ENCODE results near the gene GPC6. TPM values are rescaled to one million over a fixed set of nuclear protein-coding genes. Genes with fewer than 3 reads are reported as not detected.

GPC6 gene
- total RNA-seq, 1 experiment from 2014 or later, result not detected

DNA sequence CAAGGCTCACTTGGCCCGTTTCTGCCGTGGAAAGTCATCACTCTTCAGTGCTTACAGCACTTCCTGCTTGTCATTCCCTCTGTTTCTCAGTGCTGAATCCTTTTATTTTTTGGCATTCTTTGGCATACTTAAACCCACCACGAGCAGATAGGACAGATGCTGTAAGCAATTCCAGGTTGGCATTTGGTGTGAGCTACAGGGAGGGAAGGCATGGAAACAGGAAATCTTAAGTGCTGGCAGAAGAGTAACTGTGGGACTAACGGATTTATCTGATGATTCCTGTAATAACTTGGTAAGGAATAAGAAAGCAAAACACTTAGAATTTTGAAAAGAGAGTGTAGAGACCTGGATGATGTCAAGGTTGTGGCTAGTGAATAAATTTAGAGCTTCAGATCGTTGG is 273.4 kb downstream of the GPC6 start:
- DNase-seq (ENCODE audit: low spot score), result no peak

DNA sequence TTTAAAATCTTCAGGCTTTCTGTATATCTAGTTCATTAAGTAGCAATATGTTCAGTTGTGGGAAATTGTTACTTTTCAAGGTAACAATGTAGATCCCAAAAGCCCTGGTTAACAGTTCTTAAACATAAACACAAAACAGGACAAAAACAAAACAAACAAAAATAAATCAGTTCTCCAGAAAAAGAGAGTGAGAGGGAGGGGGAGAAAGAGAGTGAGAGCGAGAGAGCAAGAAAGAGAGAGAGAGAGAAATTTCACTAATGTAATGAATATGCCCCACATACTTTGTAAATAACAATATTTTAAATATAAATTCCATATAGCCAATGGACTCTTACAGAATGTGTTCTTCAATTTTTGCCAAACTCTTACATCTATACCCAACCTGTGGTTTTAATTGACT is 275.5 kb downstream of the GPC6 start:
- DNase-seq (ENCODE audit: low spot score), result no peak

DNA sequence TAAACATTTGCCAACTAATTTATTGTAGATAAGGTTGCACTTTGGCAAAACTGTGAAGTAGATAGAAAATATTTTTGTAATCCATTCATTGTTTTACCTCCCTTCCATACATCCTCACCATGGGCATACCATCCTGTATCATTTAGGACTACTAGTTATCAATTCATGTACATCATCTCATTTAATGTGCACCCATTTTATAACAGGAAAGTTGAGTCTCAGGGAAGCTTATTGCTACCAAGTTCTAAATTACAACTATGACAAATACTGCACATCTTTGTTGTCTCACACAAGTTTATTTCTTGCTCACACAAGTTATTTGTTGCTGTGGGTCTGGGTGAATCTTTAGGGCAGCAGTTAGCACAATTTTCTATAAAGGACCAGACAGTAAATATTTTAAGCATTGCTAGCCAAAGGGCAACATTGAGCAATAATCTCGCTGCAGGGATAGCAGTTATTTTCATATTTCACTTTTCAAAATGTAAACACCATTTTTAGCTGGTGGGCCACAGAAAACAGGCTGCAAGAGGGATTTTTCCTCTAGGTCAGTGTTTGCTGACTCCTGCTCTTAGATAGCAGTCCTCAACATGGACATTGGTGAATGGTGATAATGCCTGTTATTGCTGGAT is 276.5 kb downstream of the GPC6 start:
- DNase-seq (ENCODE audit: low spot score), result no peak

DNA sequence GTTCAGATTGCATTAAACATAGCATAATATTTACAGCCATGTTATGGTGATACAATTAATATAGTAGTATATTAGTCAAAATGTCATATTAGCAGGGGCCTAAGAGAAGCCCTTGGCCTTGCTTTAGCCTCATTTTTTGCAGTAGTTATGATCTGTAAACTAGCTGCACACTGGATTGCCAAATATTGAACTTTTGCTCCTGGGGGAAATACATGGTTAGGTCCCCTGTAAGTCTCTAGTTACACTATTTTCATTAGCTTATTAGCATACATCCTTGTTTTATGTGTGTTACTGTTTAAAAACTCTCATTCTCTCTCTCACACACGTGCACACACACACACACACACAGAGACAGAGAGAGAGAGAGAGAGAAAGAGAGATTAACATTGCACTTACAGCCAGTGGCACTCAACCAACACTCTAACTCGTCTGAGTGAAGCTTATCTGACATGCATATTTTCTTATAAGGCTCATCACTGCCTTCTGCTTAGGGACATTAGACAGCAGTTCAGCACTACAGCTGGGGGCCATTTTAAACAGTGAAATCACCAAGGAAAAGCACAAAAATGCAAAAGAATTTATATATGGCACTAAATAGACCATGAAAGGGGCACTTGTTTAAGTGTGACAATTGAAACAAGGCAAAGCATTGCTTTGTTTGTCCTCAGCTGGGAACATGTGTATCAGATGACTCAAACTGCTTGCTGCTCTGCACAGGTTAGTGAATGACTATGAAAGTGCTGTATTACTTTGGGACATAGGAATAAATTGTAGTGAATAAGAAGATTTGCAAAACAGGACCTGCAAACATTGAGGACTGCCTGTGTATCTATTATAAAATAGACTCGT is 278.7 kb downstream of the GPC6 start:
- no peak for DNase-seq (ENCODE audit: low spot score)

DNA sequence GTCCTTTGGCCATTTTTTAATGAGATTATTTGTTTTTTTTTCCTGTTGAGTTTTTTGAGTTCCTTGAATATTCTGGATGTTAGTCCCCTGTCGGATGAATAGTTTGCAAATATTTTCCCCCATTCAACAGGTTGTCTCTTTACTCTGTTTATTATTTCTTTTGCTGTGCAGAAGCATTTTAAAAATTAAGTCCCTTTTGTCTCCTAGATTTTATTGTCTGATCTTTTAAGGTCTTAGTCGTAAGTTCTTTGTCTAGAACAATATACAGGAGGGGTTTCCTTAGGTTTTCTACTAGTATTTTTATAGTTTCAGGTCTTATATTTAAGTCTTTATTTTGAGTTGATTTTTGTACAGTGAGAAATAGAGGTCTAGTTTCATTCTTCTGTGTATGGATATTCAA is 284.4 kb downstream of the GPC6 start:
- no peak for DNase-seq (ENCODE audit: low spot score)

DNA sequence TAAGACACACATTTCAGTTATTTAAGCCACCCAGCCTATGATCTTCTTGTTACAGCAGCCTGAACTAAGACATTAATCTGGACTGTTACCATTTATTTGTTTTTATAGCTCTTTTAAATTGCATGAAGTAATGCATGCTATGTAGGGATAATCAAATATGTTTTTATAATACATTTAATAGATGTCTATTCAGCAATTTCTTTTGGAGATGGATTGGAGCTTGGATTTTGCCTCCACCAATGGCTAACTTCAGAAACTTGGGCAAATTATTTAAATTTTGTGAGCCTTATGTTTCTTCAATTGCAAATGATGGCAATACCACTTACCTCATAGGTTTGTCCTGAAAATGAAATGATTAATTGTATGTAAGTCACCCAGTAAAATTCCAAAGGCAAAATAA is 288.7 kb downstream of the GPC6 start:
- DNase-seq (ENCODE audit: low spot score), result no peak

DNA sequence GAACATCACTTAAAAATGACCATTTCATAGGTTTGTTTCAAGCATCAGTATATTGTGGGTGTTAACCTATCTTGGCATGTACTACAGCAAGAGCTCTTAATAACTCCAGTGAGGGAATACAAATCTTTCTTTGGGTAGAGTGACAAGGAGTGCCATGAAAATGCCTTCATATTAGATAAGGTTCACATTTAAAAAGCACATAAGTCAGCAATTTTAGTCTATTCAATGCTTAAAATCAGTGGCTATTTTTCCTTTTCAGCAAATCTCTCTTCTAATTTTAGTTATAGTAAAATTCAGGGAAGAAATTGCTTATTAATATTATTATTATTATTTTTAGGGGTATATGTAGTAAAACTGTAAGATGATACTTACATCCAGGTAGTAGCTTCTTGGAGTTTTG is 291.1 kb downstream of the GPC6 start:
- no peak for DNase-seq (ENCODE audit: low spot score)

DNA sequence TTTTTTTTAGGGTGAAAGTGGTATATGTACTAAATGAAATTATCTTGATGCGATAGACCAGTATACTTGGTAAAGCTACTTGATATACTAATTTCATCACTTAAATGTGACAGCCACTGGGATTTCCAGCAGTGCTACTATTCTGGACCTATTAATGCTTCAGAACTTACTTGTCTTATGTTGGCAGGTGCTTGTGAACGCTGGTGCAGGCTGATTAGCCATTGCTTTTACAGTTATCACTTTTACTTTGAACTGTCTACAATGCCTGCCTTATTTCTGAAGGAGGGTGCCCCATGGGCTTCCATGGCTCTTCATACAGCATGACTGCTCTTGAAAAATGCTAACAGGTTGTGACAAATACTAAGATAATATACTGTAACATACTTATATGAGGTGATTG is 294.7 kb downstream of the GPC6 start:
- no peak for DNase-seq (ENCODE audit: low spot score)

DNA sequence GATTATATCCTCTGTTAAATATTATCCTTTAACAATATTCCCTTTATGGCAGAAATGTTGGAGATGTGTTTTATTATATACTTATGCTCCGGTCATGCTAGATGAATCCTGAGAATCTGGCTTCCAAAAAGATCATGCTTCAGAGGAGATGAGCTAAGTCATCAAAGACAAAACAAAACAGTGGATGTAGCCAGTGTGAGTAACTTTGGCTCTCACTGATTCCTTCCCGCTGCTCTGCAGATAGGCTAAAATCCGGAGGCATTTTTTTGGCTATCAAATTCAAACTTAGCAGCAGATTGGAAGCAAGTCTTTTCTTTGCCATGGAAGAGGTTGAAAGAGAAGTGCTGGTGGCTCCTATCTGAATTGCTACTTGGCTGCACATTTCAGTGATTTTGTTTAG is 295.9 kb downstream of the GPC6 start:
- no peak for DNase-seq (ENCODE audit: low spot score)

DNA sequence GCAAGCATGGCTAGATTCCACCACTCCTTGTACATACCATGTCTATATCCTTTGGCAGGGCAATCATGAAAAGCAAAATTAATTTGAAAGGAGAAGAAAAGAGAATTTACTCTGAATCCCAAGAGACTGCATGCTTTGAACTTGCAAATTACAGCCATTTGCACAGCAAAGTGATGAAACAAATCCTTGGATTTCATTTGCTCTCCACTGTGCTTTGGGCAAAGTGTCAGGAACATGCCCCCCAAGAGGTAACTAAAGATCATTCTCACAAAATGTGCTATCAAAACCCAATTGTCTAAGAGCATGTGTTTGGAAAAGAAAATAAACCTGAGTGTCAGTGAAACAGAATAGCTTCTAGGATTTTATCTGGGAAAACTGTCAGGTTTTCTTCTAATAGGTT is 298.5 kb downstream of the GPC6 start:
- DNase-seq (ENCODE audit: low spot score), result no peak

DNA sequence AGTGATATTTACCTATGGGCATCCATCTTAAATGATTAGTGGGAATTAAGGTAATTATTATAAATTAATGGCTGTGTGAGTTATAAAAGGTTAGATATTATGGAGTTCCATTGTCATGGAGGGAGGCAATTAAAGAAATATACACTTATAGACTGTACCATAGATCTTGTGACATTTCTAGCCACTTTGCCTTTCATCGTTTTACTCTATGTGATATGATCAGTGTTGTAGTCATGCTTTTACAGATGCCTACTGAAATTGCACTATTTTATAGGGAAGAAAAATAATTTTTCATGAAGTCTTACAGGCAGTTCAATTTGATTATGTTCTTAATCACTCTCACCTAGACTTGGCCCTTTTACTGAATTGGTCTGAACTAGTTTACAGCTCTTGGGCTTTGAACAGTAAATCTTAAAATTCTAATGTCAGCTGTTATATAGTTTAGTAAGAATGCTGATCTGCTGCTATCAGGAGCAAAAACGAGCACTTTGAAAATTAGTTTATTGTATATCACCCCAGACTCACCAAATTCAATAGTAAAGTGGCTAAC is 301.2 kb downstream of the GPC6 start:
- no peak for DNase-seq (ENCODE audit: low spot score)

DNA sequence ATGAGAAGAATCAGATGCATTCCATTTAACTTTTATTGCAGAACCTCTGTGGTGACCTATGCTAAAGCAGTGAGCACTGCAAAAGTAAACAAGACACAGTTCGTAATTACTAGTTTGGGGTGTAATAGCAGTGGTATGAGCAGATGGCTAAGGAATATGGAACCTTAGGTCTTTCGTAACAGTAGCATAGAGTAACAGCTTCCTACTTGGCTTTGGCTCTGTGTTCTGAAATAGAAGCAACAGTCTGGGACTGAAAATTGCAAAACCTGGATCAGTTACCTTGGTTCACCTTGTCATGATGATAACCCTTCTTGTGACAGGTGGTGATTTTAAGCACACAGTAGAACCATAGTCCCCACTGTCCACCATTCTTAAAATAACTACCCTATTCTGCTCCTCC is 303.4 kb downstream of the GPC6 start:
- no peak for DNase-seq (ENCODE audit: low spot score)

DNA sequence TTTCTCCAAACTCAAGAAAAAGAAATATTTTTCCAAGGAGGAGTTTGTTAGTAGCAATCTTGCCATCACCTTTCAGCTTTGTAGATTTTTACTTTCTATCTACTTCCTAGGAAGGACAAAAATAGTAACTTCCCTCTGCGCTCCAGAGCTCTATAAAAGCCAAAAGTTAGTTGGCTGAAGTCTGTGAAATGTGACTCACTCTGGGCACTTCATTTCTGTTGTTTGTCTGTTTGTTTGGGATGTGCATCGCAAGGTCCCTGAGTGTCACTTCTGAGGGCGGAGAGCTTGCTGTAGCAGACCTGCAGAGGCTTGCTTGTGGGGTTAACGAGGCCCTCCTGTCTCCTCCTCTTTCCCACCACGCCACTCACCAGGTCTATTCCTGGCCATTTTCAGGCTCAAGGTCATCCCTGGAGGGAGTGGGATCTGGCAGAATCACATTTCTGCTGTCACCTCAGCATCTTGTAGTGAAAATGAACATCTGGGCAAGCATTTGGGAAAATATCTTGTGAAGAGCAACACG is 307.6 kb downstream of the GPC6 start:
- DNase-seq (ENCODE audit: low spot score), result no peak

DNA sequence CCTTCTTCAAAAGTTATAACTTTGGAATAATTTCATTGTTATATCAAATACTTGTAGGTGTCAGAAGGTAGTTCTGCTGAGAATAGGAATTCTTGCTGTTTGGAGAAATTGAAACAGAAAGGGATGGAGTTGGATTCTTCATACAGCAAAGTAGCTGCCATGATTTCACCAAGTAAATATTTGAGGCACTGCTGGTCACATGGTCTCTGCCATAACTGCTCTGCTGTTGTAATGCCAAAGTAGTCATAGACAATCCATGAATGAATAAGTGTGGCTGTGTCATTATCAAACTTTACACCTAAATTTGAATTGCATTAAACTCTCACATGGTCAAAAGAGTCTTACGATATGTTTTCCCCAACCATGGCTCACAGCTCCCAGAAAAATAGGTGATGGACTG is 308.6 kb downstream of the GPC6 start:
- no peak for DNase-seq (ENCODE audit: low spot score)

DNA sequence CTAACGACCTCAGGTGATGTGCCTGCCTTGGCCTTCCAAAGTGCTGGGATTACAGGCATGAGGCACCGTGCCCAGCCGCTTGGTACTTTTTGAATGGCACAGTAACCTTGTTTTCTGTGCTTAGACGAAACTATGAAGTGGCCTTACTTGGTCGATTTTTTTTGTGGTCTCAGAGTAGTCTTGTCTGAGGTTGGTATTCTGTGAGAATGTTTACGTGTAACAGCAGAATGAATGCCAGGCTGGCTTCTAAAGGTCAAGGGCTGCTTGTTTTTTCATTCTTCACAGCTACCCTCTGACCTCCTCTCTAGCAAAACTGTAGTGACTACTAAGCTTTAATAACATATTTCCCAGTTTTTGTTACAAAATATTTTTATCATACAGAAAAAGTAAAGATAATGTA is 313.3 kb downstream of the GPC6 start:
- DNase-seq (ENCODE audit: low spot score), result no peak

DNA sequence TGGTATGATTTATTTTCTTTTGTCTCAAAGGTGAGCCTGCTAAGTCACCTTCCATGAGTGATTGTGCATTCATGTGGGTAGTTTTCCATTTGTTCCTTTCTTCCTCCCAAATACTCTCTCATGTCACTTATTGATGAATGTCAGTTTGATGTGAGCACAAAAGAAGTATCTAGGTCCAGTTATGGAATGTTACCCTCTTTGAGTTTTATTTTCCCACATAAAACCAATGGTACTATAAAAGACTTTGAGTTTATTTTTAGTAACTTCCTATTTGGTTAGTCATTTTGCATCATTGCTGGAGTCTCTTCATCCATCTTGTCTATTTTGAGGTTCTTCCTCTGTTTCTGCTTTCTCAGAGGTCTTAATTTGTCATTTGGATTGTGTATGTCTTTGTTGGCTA is 321.3 kb downstream of the GPC6 start:
- no peak for DNase-seq (ENCODE audit: low spot score)

DNA sequence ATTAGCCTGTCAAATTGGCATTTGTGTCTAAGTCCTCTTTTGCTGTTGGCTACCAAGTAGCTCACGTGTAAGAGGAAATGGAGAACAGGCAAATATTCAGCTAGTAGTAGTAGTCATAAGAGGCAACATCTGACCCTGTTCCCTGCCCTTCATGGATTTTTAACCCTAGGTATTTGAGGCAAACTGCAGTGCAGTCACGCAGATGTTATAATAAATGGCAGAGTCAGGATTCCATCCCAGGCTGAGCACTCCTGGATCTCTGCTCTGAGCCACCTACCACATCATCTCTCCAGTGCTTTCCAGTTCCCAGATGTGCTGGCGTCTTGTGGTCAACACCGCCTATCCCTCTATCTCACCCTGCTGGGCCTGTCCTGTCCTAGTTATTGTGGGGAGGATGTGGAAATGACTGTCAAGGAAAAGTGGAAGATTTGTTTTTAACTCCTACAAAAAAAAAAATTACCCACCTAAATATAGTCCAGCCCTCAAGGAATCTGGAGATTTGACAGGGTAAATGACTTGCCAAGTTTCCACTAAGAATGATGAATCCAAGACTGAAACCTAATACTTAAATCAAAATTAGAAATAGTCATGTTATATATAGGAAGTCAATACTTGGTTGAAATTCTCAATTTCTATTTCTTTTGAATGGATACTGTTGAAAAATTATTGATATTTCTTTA is 322.9 kb downstream of the GPC6 start:
- no peak for DNase-seq (ENCODE audit: low spot score)

DNA sequence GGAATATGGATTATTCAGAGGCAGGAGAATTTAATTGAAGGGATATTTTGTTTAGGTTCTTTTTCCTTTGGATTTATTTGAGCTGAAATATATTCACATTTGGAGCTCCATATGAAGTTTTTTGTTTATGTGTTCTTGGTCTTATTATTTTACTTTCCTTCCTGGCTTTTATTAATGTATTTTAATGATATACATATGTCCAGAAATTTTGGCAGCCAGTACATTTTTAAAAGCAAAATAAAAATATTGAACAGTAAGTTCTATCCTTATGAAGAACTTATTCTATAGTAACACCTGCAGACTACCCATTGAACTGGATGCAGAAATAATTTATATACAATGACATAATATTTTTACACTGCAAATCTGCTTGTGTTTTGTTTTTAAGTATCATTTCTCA is 323.6 kb downstream of the GPC6 start:
- DNase-seq (ENCODE audit: low spot score), result no peak

DNA sequence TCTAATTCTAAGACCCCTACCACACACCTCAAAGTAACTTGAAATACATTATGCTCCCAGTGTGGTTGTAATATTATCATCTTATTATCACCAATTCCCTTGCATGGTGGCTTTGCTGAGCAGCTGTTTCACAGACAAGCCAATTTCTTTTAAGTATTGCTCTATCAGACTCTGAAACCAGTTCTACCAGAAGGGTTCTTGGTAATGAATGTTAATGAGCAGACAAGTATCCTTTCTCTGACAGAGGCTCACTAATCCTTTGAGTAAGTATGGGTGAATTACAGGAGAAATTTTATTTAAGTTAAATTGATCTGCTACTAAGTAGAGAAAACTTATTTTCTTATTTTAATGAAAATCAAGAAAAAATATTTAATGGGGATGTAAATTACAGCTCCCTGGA is 326.0 kb downstream of the GPC6 start:
- no peak for DNase-seq (ENCODE audit: low spot score)

DNA sequence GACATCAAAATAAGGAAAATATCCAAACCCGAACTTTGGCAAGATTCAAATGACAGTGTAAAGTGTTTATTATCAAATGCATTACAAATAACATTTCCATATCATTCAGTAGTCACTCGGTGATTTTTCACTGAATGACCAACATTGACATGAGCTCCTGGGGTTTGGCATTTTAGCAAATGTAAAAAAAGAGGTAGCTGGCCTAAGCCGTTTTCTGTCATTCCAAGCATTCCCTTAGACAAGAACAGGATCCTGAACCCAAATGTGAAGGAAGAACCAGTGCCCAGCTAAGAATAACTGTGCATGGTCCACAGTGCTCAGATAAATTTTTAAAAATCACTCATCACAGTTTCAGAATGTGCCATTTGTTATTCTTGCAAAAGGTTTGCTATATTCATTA is 327.9 kb downstream of the GPC6 start:
- no peak for DNase-seq (ENCODE audit: low spot score)

DNA sequence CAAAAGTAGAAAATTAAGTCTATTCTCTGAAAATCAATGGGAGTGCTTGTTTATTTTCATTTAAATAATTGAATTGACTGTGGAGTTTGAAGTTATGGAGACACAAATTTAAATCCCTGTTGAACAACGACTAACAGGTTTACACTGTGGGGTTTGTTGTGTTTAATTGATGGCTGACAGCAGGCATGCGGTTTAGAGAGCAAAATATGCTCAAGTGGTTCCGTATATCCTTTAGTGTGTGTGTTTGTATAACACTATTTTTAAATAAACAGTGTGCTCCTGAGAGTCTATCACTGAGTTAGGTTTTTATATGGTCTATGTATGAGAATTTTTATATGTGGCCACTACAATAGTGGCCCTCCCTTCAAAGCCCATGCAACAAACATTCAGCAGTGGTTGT is 332.0 kb downstream of the GPC6 start:
- DNase-seq (ENCODE audit: low spot score), result no peak

DNA sequence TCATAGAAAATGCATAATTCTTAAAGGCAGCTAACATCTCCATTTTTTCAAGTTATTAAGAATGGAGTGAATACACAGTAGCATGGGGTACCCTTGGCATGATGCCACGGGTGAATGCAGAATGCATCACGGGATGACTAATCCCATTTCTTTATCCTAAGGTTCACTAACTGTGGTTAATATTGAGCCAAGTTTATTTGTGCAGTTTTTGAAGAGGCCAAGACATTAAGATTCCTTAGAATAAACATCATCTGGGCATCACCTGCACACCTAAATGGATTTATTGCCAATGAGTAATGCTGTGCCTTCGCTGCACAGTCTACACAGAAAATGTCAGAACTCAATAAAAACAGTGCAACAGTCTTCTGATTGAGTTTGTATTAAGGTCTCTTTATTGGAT is 333.1 kb downstream of the GPC6 start:
- DNase-seq (ENCODE audit: low spot score), result no peak
